Measurements from ENCODE around the gene INO80D. TPM values are rescaled to one million over a fixed set of nuclear protein-coding genes. Genes with fewer than 3 reads are reported as not detected.
A peak's percentile ranks its signal among the peaks of the same experiment; 100 is the strongest.

Gene INO80D
- total and polyA plus RNA-seq, 2 of the 13 experiments (the other 11 are each of a cell fraction or from before 2014, with no cell fraction given): 7.6 to 7.9 TPM

DNA sequence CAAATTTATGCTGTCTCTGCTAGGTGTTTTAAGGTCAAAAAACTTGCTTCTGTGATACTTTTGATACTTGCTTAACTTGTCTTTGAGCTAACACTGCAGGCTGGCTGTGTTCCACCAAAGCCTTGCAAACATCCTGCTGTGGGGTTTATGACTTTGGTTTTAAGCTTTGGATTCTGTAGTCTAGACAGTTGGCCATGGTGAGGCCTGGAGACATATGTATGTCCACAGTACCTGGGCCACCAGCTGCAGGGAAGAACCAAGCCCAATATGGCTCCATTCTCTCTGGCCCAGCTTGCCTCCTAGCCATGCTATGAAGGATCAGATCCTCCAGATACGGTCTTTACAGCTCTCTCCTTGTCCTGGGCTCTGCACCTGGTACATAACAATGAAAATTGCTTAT is 113.9 kb downstream of the INO80D start (continued):
- TF ChIP-seq, protein P1, sequence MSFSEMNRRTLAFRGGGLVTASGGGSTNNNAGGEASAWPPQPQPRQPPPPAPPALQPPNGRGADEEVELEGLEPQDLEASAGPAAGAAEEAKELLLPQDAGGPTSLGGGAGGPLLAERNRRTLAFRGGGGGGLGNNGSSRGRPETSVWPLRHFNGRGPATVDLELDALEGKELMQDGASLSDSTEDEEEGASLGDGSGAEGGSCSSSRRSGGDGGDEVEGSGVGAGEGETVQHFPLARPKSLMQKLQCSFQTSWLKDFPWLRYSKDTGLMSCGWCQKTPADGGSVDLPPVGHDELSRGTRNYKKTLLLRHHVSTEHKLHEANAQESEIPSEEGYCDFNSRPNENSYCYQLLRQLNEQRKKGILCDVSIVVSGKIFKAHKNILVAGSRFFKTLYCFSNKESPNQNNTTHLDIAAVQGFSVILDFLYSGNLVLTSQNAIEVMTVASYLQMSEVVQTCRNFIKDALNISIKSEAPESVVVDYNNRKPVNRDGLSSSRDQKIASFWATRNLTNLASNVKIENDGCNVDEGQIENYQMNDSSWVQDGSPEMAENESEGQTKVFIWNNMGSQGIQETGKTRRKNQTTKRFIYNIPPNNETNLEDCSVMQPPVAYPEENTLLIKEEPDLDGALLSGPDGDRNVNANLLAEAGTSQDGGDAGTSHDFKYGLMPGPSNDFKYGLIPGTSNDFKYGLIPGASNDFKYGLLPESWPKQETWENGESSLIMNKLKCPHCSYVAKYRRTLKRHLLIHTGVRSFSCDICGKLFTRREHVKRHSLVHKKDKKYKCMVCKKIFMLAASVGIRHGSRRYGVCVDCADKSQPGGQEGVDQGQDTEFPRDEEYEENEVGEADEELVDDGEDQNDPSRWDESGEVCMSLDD (CRISPR knock-in tag; IDR thresholded peaks at IDR 0.05; ENCODE audit: borderline replicate concordance): no peak
- TF ChIP-seq, protein P2, sequence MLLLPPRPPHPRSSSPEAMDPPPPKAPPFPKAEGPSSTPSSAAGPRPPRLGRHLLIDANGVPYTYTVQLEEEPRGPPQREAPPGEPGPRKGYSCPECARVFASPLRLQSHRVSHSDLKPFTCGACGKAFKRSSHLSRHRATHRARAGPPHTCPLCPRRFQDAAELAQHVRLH (CRISPR knock-in tag; IDR thresholded peaks at IDR 0.05; ENCODE audit: borderline replicate concordance, low read depth): 0 out of 2 replicates have a peak, but pooled peaks have one; percentile 41
- TF ChIP-seq SSRP1 (CRISPR knock-in tag; IDR thresholded peaks at IDR 0.05): no peak
- TF ChIP-seq SP140L (CRISPR knock-in tag; IDR thresholded peaks at IDR 0.05; ENCODE audit: borderline replicate concordance): no peak
- TF ChIP-seq, protein P3, sequence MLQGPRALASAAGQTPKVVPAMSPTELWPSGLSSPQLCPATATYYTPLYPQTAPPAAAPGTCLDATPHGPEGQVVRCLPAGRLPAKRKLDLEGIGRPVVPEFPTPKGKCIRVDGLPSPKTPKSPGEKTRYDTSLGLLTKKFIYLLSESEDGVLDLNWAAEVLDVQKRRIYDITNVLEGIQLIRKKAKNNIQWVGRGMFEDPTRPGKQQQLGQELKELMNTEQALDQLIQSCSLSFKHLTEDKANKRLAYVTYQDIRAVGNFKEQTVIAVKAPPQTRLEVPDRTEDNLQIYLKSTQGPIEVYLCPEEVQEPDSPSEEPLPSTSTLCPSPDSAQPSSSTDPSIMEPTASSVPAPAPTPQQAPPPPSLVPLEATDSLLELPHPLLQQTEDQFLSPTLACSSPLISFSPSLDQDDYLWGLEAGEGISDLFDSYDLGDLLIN (CRISPR knock-in tag; IDR thresholded peaks at IDR 0.05; ENCODE audit: borderline replicate concordance): no peak
- no peak for TF ChIP-seq ZNF607 (CRISPR knock-in tag; IDR thresholded peaks at IDR 0.05; ENCODE audit: borderline replicate concordance)
- no peak for TF ChIP-seq ZFP62 (CRISPR knock-in tag; IDR thresholded peaks at IDR 0.05)
- no peak for TF ChIP-seq ZNF556 (CRISPR knock-in tag; IDR thresholded peaks at IDR 0.05; ENCODE audit: borderline replicate concordance)
- TF ChIP-seq SALL1 (CRISPR knock-in tag; IDR thresholded peaks at IDR 0.05): peak; percentile 68
- no peak for TF ChIP-seq SRSF1 (optimal IDR thresholded peaks at IDR 0.05; ENCODE audit: low read depth, low read length)
- peak; percentile 26; the same call in 1 of the 2 replicates for TF ChIP-seq HNF4A (CRISPR knock-in tag; IDR thresholded peaks at IDR 0.05)
- TF ChIP-seq GABPB1 (CRISPR knock-in tag; IDR thresholded peaks at IDR 0.05): no peak
- no peak for TF ChIP-seq SATB2 (CRISPR knock-in tag; IDR thresholded peaks at IDR 0.05)
- 0 out of 2 replicates have a peak, but pooled peaks have one; percentile 40 for TF ChIP-seq ERF (CRISPR knock-in tag; IDR thresholded peaks at IDR 0.05)
- no peak for TF ChIP-seq DNMT1 (CRISPR knock-in tag; IDR thresholded peaks at IDR 0.05)
- no peak for TF ChIP-seq ZMYM2 (CRISPR knock-in tag; IDR thresholded peaks at IDR 0.05)
- no peak for TF ChIP-seq TCF7L2 (IDR thresholded peaks at IDR 0.05; ENCODE audit: low read depth, low read length)
- no peak for TF ChIP-seq ZNF775 (CRISPR knock-in tag; IDR thresholded peaks at IDR 0.05; ENCODE audit: borderline replicate concordance)
- TF ChIP-seq, protein P4, sequence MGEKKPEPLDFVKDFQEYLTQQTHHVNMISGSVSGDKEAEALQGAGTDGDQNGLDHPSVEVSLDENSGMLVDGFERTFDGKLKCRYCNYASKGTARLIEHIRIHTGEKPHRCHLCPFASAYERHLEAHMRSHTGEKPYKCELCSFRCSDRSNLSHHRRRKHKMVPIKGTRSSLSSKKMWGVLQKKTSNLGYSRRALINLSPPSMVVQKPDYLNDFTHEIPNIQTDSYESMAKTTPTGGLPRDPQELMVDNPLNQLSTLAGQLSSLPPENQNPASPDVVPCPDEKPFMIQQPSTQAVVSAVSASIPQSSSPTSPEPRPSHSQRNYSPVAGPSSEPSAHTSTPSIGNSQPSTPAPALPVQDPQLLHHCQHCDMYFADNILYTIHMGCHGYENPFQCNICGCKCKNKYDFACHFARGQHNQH (CRISPR knock-in tag; IDR thresholded peaks at IDR 0.05): no peak
- no peak for TF ChIP-seq SP2 (CRISPR knock-in tag; IDR thresholded peaks at IDR 0.05)
- no peak for TF ChIP-seq NR1H2 (CRISPR knock-in tag; IDR thresholded peaks at IDR 0.05; ENCODE audit: borderline replicate concordance, low read depth)
- TF ChIP-seq RCOR2 (CRISPR knock-in tag; IDR thresholded peaks at IDR 0.05): no peak
- TF ChIP-seq ZNF260 (CRISPR knock-in tag; IDR thresholded peaks at IDR 0.05; ENCODE audit: borderline replicate concordance, low read depth): no peak
- peak; percentile 64; the same call in 1 of the 2 replicates for TF ChIP-seq ZNF644 (CRISPR knock-in tag; IDR thresholded peaks at IDR 0.05; ENCODE audit: low read depth)
- TF ChIP-seq POGZ (CRISPR knock-in tag; IDR thresholded peaks at IDR 0.05): no peak
- TF ChIP-seq MED1 (CRISPR knock-in tag; IDR thresholded peaks at IDR 0.05): peak; percentile 57
- no peak for TF ChIP-seq ZNF780A (CRISPR knock-in tag; IDR thresholded peaks at IDR 0.05)

Measured in HepG2 (cell line).